Activated CD4-positive, alpha-beta memory T cell treated with anti-CD3 and anti-CD28 coated beads, Interleukin-2, amount 10 ng/mL, durations not matched to agents 7 days and 5 days (primary cell): Measurements from ENCODE around the gene KCTD21. TPM values are rescaled to one million over a fixed set of nuclear protein-coding genes. Genes with fewer than 3 reads are reported as not detected.
A peak's percentile ranks its signal among the peaks of the same experiment; 100 is the strongest.

Source experiments
- CTCF ChIA-PET: fragments of 350-600 bp; sonication (Branson Sonifier 250); formaldehyde crosslinking; loops from one replicate; lab custom pipeline; 2021; ENCODE audit warnings: antibody characterized with exemption, inconsistent platforms; lab: Charles Lee
- POLR2A ChIA-PET: fragments of 350-600 bp; sonication (Branson Sonifier 250); formaldehyde crosslinking; loops from one replicate; lab custom pipeline; 2021; ENCODE audit warnings: antibody characterized with exemption; lab: Charles Lee
- DNase-seq: peaks from one replicate; pipeline ENCODE4 v3.0.0-alpha.2; 2020
- H3K27ac Mint-ChIP-seq: one replicate; pipeline ENCODE4 v1.8.0; 2021; ENCODE audit warnings: mild to moderate bottlenecking, mixed read lengths
- H3K27me3 Mint-ChIP-seq: one replicate; pipeline ENCODE4 v1.8.0; 2021; ENCODE audit warnings: mixed read lengths
- H3K36me3 Mint-ChIP-seq: one replicate; pipeline ENCODE4 v1.8.0; 2021; ENCODE audit warnings: low read depth, mixed read lengths
- H3K4me1 Mint-ChIP-seq: one replicate; pipeline ENCODE4 v1.8.0; 2021; ENCODE audit warnings: mixed read lengths
- H3K4me3 Mint-ChIP-seq: one replicate; pipeline ENCODE4 v1.8.0; 2021; ENCODE audit warnings: mild to moderate bottlenecking, mixed read lengths
- H3K9me3 Mint-ChIP-seq: one replicate; pipeline ENCODE4 v1.8.0; 2021; ENCODE audit warnings: mixed read lengths
- total RNA-seq, 2 experiments: library from RNA; stranded (reverse); gene quantifications; one replicate each; pipeline ENCODE4 v1.2.3, GENCODE V29; 2021

KCTD21 gene
- total RNA-seq, 2 experiments from 2014 or later: 7.5 to 9.3 TPM

GRCh38 chr11:78203184-78203583 is 14.8 kb upstream of the KCTD21 start:
- H3K4me1 Mint-ChIP-seq: peaks cover 31% of the 10 kb centered on the region
- DNase-seq: peak; percentile 44
- H3K4me3 Mint-ChIP-seq: peak overlapping the region; percentile 60
- ChIA-PET CTCF (interaction anchor here (1.0 to 1.3 kb wide), 2 partner anchors 25 to 362 kb away, joined by 4 to 6 read pairs; no protein-coding TSS in a partner anchor), POLR2A (interaction anchor here (0.8 to 2.6 kb wide), 8 partner anchors 10 to 124 kb away, joined by 3 to 27 read pairs (median 5); partner anchors contain the start of genes ALG8, KCTD21, NDUFC2 and USP35)
- H3K9me3 Mint-ChIP-seq: no peaks in the 10 kb centered on the region
- H3K27ac Mint-ChIP-seq: peak overlapping the region; percentile 82
- H3K36me3 Mint-ChIP-seq: peaks cover 22% of the 10 kb centered on the region
- H3K27me3 Mint-ChIP-seq: no peaks in the 10 kb centered on the region

DNA sequence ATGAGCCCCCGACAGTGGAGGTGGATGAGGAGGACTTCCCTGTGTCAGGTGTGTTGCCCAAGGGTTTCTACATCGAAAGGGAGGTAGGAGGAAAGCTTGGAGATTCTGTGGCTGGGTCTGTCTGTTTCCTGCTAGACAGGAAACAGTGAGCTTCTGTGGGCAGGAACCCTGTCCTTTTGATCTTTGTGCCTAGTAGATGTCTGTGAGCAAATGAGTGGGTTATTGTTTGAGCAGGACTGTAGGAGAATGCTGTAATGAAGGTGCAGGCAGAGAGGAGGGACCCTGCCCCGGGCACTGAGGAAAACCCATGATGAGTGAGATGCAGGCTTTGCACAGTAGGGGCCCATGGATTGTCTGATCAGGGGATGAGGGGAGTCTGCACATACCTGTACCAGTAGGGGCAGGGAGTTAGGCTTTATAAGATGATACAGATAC is 14.3 kb upstream of the KCTD21 start:
- H3K27me3 Mint-ChIP-seq: no peaks in the 10 kb centered on the region
- H3K4me3 Mint-ChIP-seq: peak overlapping the region; percentile 60
- CTCF ChIA-PET: interaction anchor here (0.7 to 1.3 kb wide), 3 partner anchors 26 to 362 kb away, joined by 3 to 6 read pairs (median 4); partner anchors contain the start of gene GAB2
- H3K36me3 Mint-ChIP-seq: peaks cover 22% of the 10 kb centered on the region
- DNase-seq: peak; percentile 61
- POLR2A ChIA-PET: interaction anchor here (0.6 to 2.6 kb wide), 10 partner anchors 9 to 372 kb away, joined by 3 to 27 read pairs (median 5); partner anchors contain the start of genes ALG8, KCTD21, NARS2 and NDUFC2
- H3K9me3 Mint-ChIP-seq: no peaks in the 10 kb centered on the region
- H3K27ac Mint-ChIP-seq: peak overlapping the region; percentile 82
- peaks cover 31% of the 10 kb centered on the region for H3K4me1 Mint-ChIP-seq

DNA sequence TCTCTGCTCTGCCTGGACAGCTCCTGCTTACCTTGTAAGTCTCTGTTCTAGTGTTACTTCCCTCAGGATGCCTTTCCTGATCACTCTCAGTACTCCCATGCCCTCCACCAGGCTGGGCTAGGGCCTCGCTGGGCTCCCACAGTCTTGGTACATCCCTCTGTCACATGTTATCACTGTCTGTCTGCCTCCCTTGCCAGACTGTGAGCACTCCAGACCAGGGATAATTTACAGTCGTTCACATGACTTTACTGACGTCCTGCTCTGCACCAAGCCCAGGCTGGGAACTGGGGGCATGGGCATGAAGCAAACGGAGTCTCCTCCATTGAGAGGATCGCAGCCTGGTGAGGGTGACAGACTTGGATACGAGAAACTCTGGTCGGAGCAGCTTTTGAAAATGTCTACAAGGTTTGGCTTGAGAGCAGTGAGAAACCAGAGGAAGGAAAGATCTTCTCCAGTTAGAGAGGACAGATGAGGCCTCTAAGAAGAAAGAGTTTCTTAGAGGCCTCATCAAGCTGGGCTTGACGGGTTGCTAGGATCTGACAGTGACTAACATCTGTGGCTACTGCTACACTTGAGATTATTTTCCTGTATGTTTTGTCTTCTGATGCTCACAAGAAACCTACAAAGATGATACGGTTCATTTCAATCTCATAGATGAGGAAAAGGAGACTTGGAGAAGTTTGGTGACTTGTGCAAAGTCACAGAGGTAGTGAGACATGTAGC is 12.8 kb upstream of the KCTD21 start:
- Mint-ChIP-seq H3K4me3 (no peak overlapping the region), H3K27me3 (no peaks in the 10 kb centered on the region), H3K4me1 (peaks cover 34% of the 10 kb centered on the region), H3K36me3 (peaks cover 19% of the 10 kb centered on the region), H3K27ac (peak overlapping the region; percentile 36), H3K9me3 (no peaks in the 10 kb centered on the region)
- DNase-seq: no peak
- CTCF ChIA-PET: no interaction called here
- POLR2A ChIA-PET: interaction anchor here (2.4 to 2.6 kb wide), 2 partner anchors 13 kb away, joined by 9 to 27 read pairs; partner anchors contain the start of genes KCTD21 and USP35

GRCh38 chr11:78200553-78200952 is 12.1 kb upstream of the KCTD21 start:
- H3K9me3 Mint-ChIP-seq: no peaks in the 10 kb centered on the region
- no peak overlapping the region for H3K4me3 Mint-ChIP-seq
- ChIA-PET POLR2A (interaction anchor here (2.4 kb wide), 1 partner anchor 12 kb away, joined by 9 read pairs; the partner anchor contains the start of genes KCTD21 and USP35), CTCF (no interaction called here)
- no peak overlapping the region for H3K27ac Mint-ChIP-seq
- no peaks in the 10 kb centered on the region for H3K27me3 Mint-ChIP-seq
- DNase-seq: no peak
- peaks cover 21% of the 10 kb centered on the region for H3K36me3 Mint-ChIP-seq
- H3K4me1 Mint-ChIP-seq: peaks cover 34% of the 10 kb centered on the region

GRCh38 chr11:78200061-78200460 is 11.6 kb upstream of the KCTD21 start:
- Mint-ChIP-seq H3K27ac (no peak overlapping the region), H3K4me1 (peaks cover 34% of the 10 kb centered on the region), H3K36me3 (peaks cover 19% of the 10 kb centered on the region), H3K4me3 (no peak overlapping the region), H3K27me3 (no peaks in the 10 kb centered on the region), H3K9me3 (no peaks in the 10 kb centered on the region)
- ChIA-PET POLR2A (interaction anchor here (2.4 kb wide), 1 partner anchor 12 kb away, joined by 9 read pairs; the partner anchor contains the start of genes KCTD21 and USP35), CTCF (no interaction called here)
- no peak for DNase-seq

DNA sequence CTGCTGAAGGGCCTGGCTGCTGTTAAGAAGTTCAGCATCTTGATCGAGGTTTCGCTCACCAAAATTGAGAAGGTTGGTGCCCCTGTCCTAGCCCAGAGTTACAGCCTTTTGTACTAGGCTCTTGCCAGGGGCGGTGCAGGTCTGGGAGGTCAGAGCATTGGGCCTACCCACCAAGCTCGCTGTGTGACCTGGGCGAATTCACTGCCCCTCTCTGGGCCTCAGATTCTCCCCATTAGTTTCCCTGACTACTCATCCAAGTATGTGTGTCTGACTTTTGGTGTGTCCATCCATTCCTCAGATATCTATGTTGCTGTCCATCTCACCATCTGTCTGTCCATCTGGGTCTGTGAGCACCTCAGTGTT is 11.2 kb upstream of the KCTD21 start:
- CTCF ChIA-PET: no interaction called here
- Mint-ChIP-seq H3K9me3 (no peaks in the 10 kb centered on the region), H3K4me1 (peaks cover 34% of the 10 kb centered on the region), H3K27ac (no peak overlapping the region), H3K36me3 (peaks cover 15% of the 10 kb centered on the region), H3K4me3 (no peak overlapping the region), H3K27me3 (no peaks in the 10 kb centered on the region)
- POLR2A ChIA-PET: interaction anchor here (2.4 kb wide), 1 partner anchor 11 kb away, joined by 9 read pairs; the partner anchor contains the start of genes KCTD21 and USP35
- no peak for DNase-seq

GRCh38 chr11:78199015-78199652 is 10.7 kb upstream of the KCTD21 start:
- Mint-ChIP-seq H3K27me3 (no peaks in the 10 kb centered on the region), H3K4me3 (no peak overlapping the region), H3K9me3 (no peaks in the 10 kb centered on the region), H3K27ac (no peak overlapping the region), H3K36me3 (peaks cover 16% of the 10 kb centered on the region), H3K4me1 (peaks cover 34% of the 10 kb centered on the region)
- DNase-seq: no peak
- CTCF ChIA-PET: no interaction called here
- POLR2A ChIA-PET: interaction anchor here (2.4 kb wide), 1 partner anchor 11 kb away, joined by 9 read pairs; the partner anchor contains the start of genes KCTD21 and USP35

DNA sequence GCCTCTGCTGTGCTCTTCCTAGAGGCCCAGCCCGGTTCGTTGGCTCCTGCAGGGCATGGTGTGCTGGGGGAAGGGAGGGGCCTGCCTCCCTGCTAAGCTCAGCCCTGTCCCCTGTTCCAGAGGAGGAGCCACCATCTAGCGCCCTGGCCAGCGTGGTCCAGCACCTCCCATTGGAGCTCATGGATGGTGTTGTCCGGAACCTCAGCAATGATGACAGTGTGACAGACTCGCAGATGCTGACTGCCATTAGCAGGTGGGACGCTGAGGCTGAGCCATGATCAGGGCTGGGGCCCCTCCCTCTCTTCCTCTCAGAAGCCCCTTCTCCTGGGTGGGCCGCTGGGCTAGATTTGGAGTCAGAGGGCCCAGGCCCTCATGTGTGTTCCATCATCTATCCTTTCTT is 9.4 kb upstream of the KCTD21 start:
- no peak overlapping the region for H3K27ac Mint-ChIP-seq
- no peak overlapping the region for H3K4me3 Mint-ChIP-seq
- H3K4me1 Mint-ChIP-seq: peaks cover 34% of the 10 kb centered on the region
- H3K36me3 Mint-ChIP-seq: peaks cover 22% of the 10 kb centered on the region
- POLR2A ChIA-PET: no interaction called here
- no peaks in the 10 kb centered on the region for H3K27me3 Mint-ChIP-seq
- DNase-seq: no peak
- H3K9me3 Mint-ChIP-seq: no peaks in the 10 kb centered on the region
- CTCF ChIA-PET: no interaction called here

GRCh38 chr11:78196661-78197091 is 8.2 kb upstream of the KCTD21 start:
- ChIA-PET CTCF (no interaction called here), POLR2A (no interaction called here)
- Mint-ChIP-seq H3K27me3 (no peaks in the 10 kb centered on the region), H3K36me3 (peaks cover 19% of the 10 kb centered on the region), H3K9me3 (no peaks in the 10 kb centered on the region), H3K27ac (no peak overlapping the region), H3K4me1 (peaks cover 29% of the 10 kb centered on the region), H3K4me3 (no peak overlapping the region)
- no peak for DNase-seq

DNA sequence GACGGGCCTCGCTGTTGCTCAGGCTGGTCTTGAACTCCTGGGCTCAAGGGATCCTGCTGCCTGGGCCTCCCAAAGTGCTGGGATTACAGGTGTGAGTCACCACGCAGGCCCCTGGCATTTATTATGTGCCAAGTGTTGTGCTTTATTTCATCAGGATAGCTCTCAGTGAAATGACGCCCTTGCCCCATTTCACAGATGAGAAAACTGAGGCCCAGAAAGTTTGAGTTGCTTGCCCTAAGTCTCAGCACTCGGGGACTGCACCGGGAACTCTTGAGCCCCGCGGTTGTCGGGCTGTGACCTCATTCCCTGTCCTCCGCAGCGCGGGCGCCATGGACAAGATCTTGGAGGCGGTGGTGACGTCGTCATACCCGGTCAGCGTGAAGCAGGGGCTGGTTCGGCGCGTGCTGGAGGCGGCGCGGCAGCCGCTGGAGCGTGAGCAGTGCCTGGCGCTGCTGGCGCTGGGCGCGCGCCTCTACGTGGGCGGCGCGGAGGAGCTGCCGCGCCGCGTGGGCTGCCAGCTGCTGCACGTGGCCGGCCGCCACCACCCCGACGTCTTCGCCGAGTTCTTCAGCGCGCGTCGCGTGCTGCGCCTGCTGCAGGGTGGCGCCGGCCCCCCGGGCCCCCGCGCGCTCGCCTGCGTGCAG is 7.6 kb upstream of the KCTD21 start:
- Mint-ChIP-seq H3K4me1 (peaks cover 28% of the 10 kb centered on the region), H3K4me3 (no peak overlapping the region), H3K9me3 (no peaks in the 10 kb centered on the region), H3K27me3 (no peaks in the 10 kb centered on the region), H3K36me3 (peaks cover 14% of the 10 kb centered on the region), H3K27ac (no peak overlapping the region)
- ChIA-PET CTCF (no interaction called here), POLR2A (no interaction called here)
- no peak for DNase-seq

DNA sequence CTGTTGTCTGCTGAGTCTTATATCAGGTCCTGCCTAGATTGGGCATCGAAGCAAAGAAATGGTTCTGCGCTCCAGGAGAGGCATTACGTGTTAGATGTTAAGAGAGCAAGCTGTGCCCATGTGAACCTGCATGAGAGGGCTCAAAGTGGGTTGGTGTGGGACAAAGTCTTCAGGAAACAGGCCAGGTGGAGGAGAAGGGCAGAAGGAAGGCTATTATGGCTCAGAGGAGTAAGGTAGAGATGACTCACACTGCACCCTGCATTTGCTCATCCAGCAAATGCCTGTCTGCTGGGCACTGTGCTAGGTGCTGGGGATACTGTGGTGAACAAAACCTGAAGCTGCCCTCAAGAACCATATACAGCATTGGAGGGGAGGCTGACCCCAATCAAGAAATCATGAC is 6.1 kb upstream of the KCTD21 start:
- POLR2A ChIA-PET: interaction anchor here (3.5 kb wide), 1 partner anchor 8 kb away, joined by 15 read pairs; no protein-coding TSS in a partner anchor
- peaks cover 41% of the 10 kb centered on the region for H3K4me1 Mint-ChIP-seq

DNA sequence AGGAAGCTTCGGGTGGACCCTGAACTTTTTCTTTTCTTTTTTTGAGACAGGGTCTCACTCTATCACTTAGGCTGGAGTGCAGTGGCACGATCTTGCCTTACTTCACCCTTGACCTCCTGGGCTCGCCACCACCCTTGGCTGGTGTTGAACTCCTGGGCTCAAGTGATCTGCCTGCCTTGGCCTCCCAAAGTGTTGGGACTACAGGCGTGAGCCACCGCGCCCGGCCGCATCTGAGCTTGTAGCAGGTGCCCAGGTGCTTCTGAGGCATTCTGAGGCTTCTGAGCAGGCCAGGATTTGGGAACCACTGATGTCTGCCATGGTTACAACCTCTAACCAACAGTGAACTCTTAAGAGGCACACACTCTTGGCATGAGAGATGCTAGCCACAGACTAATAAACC is 5.4 kb upstream of the KCTD21 start:
- H3K9me3 Mint-ChIP-seq: no peaks in the 10 kb centered on the region
- no peak for DNase-seq
- peaks cover 42% of the 10 kb centered on the region for H3K4me1 Mint-ChIP-seq
- no peaks in the 10 kb centered on the region for H3K27me3 Mint-ChIP-seq
- no peak overlapping the region for H3K4me3 Mint-ChIP-seq
- no peak overlapping the region for H3K27ac Mint-ChIP-seq
- POLR2A ChIA-PET: interaction anchor here (3.5 kb wide), 1 partner anchor 9 kb away, joined by 15 read pairs; no protein-coding TSS in a partner anchor
- CTCF ChIA-PET: interaction anchor here (1.1 to 1.5 kb wide), 2 partner anchors 30 to 225 kb away, joined by 5 to 7 read pairs; no protein-coding TSS in a partner anchor
- peaks cover 12% of the 10 kb centered on the region for H3K36me3 Mint-ChIP-seq

More for the DNA sequence above, 6.1 kb upstream of the KCTD21 start:
- Mint-ChIP-seq H3K27ac (no peak overlapping the region), H3K36me3 (peaks cover 12% of the 10 kb centered on the region), H3K4me3 (no peak overlapping the region), H3K27me3 (no peaks in the 10 kb centered on the region), H3K9me3 (no peaks in the 10 kb centered on the region)
- DNase-seq: no peak
- CTCF ChIA-PET: no interaction called here
